ENCODE results near the gene CBR4. TPM values are rescaled to one million over a fixed set of nuclear protein-coding genes. Genes with fewer than 3 reads are reported as not detected.

The CBR4 gene
- total RNA-seq, 2 donors from 2014 or later = 39.0 to 55.6 TPM

- DNase-seq = no peak
- H3K9me3 Mint-ChIP-seq = no peaks in the 10 kb centered on the region
- Histone ChIP-seq H3K27ac (ENCODE audit: low read depth, low read length) (peak overlapping the region; percentile 16), H3K4me1 (ENCODE audit: control insufficient read depth, insufficient read depth, low read length) (no peaks in the 10 kb centered on the region), H3K36me3 (ENCODE audit: control insufficient read depth, insufficient read depth, low read length) (no peaks in the 10 kb centered on the region), H3K9me3 (ENCODE audit: control insufficient read depth, low read length) (no peaks in the 10 kb centered on the region), H3K9ac (ENCODE audit: extremely low read depth, low read length, poor library complexity, severe bottlenecking) (no peak overlapping the region), H3K4me3 (ENCODE audit: low read length) (no peak overlapping the region), H3K27me3 (ENCODE audit: control insufficient read depth, insufficient read depth, low read length, poor library complexity, severe bottlenecking) (no peaks in the 10 kb centered on the region)
- peaks cover 20% of the 10 kb centered on the region for H3K4me1 Mint-ChIP-seq
- H3K27ac Mint-ChIP-seq = no peak overlapping the region
- H3K4me3 Mint-ChIP-seq = no peak overlapping the region
- peaks cover 2% of the 10 kb centered on the region for H3K27me3 Mint-ChIP-seq (ENCODE audit: insufficient read depth)
- 97 to 98% methylated on average over 5 to 9 of the region's 9 CpGs for WGBS, 2 experiments (ENCODE audit: insufficient coverage in 1 of 2, insufficient read length in 1 of 2)
- no peaks in the 10 kb centered on the region for H3K36me3 Mint-ChIP-seq (ENCODE audit: low read depth)
- no peak for TF ChIP-seq CTCF (conservative IDR thresholded peaks at IDR 0.05)
Measured at GRCh38 chr4:169048868-169049414, 38.9 kb upstream of the CBR4 start.

- no peaks in the 10 kb centered on the region for H3K36me3 ChIP-seq (ENCODE audit: control insufficient read depth, insufficient read depth, low read length)
- WGBS, 2 experiments (ENCODE audit: insufficient coverage in 1 of 2, insufficient read length in 1 of 2) = 93 to 94% methylated on average over 2 to 4 of the region's 4 CpGs
- H3K4me3 ChIP-seq (ENCODE audit: low read length) = no peak overlapping the region
- no peak overlapping the region for H3K27ac ChIP-seq (ENCODE audit: low read depth, low read length)
- H3K4me1 ChIP-seq (ENCODE audit: control insufficient read depth, insufficient read depth, low read length) = no peaks in the 10 kb centered on the region
- Mint-ChIP-seq H3K4me1 (peaks cover 20% of the 10 kb centered on the region), H3K4me3 (no peak overlapping the region), H3K27ac (no peak overlapping the region), H3K27me3 (ENCODE audit: insufficient read depth) (peaks cover 2% of the 10 kb centered on the region), H3K9me3 (no peaks in the 10 kb centered on the region), H3K36me3 (ENCODE audit: low read depth) (no peaks in the 10 kb centered on the region)
- H3K9me3 ChIP-seq (ENCODE audit: control insufficient read depth, low read length) = no peaks in the 10 kb centered on the region
- no peak overlapping the region for H3K9ac ChIP-seq (ENCODE audit: extremely low read depth, low read length, poor library complexity, severe bottlenecking)
- no peaks in the 10 kb centered on the region for H3K27me3 ChIP-seq (ENCODE audit: control insufficient read depth, insufficient read depth, low read length, poor library complexity, severe bottlenecking)
- no peak for TF ChIP-seq CTCF (conservative IDR thresholded peaks at IDR 0.05)
- no peak for DNase-seq
Measured at GRCh38 chr4:169047956-169048355, 37.9 kb upstream of the CBR4 start.

- peak; percentile 75 for TF ChIP-seq CTCF (conservative IDR thresholded peaks at IDR 0.05)
- no peak overlapping the region for H3K4me3 ChIP-seq (ENCODE audit: low read length)
- peak; percentile 62 for DNase-seq
- no peak overlapping the region for H3K27ac ChIP-seq (ENCODE audit: low read depth, low read length)
- H3K9me3 ChIP-seq (ENCODE audit: control insufficient read depth, low read length) = no peaks in the 10 kb centered on the region
- H3K27me3 ChIP-seq (ENCODE audit: control insufficient read depth, insufficient read depth, low read length, poor library complexity, severe bottlenecking) = no peaks in the 10 kb centered on the region
- no peak overlapping the region for H3K9ac ChIP-seq (ENCODE audit: extremely low read depth, low read length, poor library complexity, severe bottlenecking)
- Mint-ChIP-seq H3K9me3 (no peaks in the 10 kb centered on the region), H3K4me3 (no peak overlapping the region), H3K27me3 (ENCODE audit: insufficient read depth) (no peaks in the 10 kb centered on the region), H3K36me3 (ENCODE audit: low read depth) (no peaks in the 10 kb centered on the region), H3K4me1 (peaks cover 20% of the 10 kb centered on the region), H3K27ac (peak overlapping the region; percentile 79)
- no peaks in the 10 kb centered on the region for H3K36me3 ChIP-seq (ENCODE audit: control insufficient read depth, insufficient read depth, low read length)
- WGBS, 2 experiments (ENCODE audit: insufficient coverage in 1 of 2, insufficient read length in 1 of 2) = 77 to 80% methylated on average over 11 to 15 of the region's 15 CpGs
- no peaks in the 10 kb centered on the region for H3K4me1 ChIP-seq (ENCODE audit: control insufficient read depth, insufficient read depth, low read length)
Measured at GRCh38 chr4:169045862-169046584, 36.0 kb upstream of the CBR4 start.

All from endodermal cell (in vitro differentiated cells).